Activated CD8-positive, alpha-beta memory T cell treated with anti-CD3 and anti-CD28 coated beads, Interleukin-2, amount 50 U/mL, for 48 hours (primary cell): ENCODE results near the gene BST2.
A peak's percentile ranks its signal among the peaks of the same experiment; 100 is the strongest.

ENCODE experiments used
- DNase-seq: peaks from one replicate; pipeline ENCODE4 v3.0.0-alpha.2; 2020

The BST2 gene

GRCh38 chr19:17419154-17419620, 13.8 kb upstream of the BST2 start:
- no peak for DNase-seq

DNA sequence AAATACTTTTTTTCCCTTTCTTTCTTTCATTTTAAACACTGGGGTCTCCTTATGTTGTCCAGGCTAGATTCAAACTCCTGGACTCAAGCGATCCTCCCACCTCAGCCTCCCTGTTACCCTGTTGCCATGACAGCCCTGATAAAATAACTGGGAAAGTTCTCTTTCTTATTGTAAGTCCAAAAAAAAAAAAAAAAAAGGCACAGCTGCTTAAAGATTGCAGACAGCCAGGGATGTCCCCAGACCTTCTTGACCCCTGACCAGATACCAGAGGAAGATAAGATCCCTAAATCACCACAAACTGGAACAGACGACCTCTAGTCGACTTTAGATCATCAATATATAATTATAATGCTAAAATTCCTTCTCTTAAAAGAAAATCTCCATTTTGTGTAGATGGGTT, 13.3 kb upstream of the BST2 start:
- DNase-seq: no peak

DNA sequence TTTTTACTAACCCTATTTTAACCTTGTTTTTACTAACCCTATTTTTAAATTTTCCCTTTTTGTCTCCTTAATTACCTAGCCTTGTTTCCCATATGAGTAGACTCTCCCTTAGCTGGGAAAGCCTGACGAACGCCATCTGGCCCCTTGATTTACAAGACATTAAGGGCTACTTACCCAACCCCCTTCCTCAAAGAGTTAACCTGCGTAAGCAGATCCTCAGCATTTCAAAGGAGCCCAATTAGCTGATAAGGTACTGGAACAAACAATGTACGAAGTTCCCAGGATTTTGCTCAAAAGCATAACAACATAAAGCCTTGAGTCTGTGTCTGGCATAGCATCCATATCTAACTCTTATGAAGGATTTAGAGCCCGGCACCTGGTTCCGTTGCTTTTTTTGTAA, 9.7 kb upstream of the BST2 start:
- DNase-seq: no peak

- no peak for DNase-seq
These were observed 8.7 kb upstream of the BST2 start for GRCh38 chr19:17414097-17414496.

- DNase-seq: no peak
These were observed 6.4 kb upstream of the BST2 start for GRCh38 chr19:17411801-17412200.

DNA sequence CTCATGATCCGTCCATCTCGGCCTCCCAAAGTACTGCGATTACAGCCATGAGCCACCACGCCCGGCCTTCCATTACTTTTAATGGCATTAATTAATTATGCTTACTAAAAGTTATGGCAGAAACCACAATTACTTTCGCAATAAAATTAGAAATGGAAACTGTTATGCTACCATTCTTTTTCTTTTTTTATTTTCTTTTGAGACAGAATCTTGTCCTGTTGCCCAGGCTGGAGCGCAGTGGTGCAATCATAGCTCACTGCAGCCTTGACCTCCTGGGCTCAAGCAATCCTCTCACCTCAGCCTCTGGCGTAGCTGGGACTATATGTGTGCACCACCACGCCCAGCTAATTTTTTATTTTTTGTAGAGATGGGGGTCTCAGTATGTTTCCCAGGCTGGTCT, 4.6 kb upstream of the BST2 start:
- DNase-seq: no peak

DNA sequence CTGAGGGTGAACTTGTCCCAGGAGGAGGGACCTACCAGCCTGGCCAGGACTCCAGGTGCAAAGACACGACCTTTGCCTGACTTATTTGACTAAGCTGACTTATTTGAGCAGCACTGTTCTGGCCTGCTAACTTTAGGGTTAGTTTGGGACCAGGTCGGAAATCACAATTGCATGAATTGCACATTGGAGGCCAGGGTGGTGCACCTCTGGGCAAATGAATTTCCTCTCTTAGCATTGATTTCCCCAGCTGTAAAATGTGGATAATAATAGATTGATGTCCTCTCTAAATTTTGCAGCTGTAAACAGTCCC, 1.4 kb upstream of the BST2 start:
- DNase-seq: no peak

GRCh38 chr19:17406046-17406886, 836 bp upstream of the BST2 start:
- peak; percentile 78 for DNase-seq

GRCh38 chr19:17404621-17405249, 695 bp downstream of the BST2 start:
- peak; percentile 56 for DNase-seq

DNA sequence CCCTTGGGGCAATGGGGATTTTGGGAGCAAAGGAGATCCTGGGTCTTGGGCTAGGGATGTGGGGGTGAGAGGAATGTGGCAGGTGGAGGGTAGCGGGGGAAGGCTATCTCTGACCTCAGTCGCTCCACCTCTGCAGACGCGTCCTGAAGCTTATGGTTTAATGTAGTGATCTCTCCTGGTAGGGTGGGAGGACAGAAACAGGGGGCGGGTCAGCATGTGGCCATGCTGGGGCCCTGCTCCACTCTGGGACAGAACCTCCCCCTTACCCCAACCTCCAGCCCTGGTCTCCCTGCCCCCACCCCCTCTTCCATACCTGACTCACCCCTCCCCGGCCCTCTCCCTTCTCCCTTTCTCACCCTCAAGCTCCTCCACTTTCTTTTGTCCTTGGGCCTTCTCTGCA, 1.4 kb downstream of the BST2 start:
- no peak for DNase-seq

DNA sequence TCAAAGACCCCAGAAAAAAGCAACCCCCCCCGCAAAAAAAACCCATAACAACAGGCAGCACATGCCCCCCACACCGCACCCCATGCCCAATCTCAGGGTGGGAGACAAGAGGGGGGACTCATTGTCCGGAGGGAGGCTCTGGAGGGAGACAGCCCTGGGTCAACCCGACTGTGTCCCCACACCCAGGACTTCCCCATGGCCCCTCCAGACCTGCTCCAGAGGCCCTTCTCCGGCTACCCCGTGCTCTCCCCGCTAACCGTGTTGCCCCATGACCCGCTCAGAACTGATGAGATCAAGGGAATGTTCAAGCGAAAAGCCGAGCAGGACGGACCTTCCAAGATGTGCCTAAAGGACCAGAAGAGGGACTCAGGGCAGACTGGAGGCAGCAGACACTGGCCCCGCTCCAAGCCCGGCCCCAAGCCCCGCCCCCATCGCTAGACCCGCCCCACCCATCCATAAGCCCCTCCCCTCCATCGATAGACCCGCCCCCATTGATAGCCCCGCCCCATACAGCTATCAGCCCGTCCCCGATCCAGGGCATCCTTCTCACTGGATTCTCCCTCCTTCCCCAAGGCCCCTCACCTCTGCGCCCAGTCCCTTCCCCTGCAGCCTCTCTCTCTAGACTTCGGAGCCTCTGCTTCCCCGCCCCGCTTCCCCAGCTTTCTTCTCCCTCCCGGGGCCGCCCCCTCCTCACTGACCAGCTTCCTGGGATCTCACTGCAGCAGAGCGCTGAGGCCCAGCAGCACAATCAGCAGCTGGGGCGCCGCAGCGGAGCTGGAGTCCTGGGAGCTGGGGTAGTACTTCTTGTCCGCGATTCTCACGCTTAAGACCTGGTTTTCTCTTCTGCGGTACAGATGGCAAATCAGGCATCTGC, 2.2 kb downstream of the BST2 start:
- peak; percentile 83 for DNase-seq

- DNase-seq: no peak
These were observed 3.8 kb downstream of the BST2 start for GRCh38 chr19:17401628-17402027.

GRCh38 chr19:17398902-17399527, 6.4 kb downstream of the BST2 start:
- no peak for DNase-seq

DNA sequence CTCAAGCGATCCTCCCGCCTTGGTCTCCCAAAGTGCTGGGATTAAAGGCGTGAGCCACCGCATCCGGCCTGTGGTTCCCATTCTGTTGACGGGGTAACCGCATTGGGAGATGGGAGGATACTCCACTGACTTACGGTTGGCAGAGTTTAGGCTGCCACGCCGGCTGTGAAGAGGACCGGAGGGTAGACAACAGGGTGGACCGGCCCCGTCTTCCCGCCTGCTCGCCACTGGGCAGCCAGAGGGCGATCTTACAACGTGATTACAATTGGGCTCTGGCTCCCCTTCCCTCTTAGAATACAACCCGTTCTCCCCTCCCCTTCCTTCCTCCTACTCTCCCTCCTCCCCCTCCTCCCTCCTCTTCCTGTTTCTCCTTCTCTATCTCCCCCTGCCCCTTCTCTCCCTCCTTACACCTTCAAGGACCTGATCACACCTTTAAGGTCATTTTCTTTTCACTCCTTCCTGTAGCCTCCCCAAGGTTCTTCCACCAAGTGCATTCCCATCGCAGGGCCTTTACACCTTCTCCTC, 10.5 kb downstream of the BST2 start:
- peak; percentile 88 for DNase-seq

- DNase-seq: no peak
These were observed 11.5 kb downstream of the BST2 start, which contains the start of gene CCDC194 for GRCh38 chr19:17393914-17394313. Gene CCDC194 (minus strand): TSS chr19:17394196. CDS start chr19:17394158, 38 bp downstream.

GRCh38 chr19:17393002-17393401, 12.4 kb downstream of the BST2 start:
- no peak for DNase-seq

DNA sequence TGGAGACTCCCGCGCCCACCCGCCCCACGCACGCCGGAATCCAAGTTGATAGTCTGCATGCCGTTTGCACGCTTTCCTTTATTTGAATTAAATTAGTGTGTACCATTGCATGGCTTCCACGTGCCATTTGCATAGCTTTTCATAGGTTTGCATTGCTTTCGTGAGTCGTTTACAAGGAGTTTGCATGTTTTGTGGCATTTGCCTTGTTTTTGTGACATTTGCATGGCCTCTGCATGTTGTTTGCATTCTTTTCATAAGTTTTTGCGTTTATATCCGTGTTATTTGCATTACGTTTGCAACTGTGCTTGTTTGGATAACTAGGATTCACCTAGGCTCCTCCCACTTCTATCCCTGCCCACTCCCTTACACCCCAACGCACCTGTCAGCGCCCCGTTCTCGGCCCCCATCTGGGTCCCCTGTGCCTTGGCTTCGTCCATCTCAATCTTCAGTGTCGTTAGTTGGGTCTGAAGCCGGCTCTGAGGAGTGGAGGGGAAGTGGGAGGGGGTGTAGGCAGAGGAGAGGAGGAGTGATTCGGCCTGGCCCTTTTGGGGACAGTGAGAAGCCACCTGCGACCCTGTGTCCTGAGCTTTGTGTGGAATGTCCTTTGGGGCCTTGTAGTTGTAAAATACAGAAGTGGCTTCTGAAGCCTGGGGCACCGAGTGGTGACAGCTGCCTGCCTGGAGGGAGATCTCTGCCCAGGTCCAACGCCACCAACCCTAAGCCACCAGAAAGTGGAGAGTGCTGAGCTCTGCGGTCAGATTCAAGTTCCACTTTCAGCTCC, 13.9 kb downstream of the BST2 start:
- DNase-seq: no peak

- peak; percentile 93 for DNase-seq
These were observed 14.6 kb downstream of the BST2 start for GRCh38 chr19:17390665-17391370.

DNA sequence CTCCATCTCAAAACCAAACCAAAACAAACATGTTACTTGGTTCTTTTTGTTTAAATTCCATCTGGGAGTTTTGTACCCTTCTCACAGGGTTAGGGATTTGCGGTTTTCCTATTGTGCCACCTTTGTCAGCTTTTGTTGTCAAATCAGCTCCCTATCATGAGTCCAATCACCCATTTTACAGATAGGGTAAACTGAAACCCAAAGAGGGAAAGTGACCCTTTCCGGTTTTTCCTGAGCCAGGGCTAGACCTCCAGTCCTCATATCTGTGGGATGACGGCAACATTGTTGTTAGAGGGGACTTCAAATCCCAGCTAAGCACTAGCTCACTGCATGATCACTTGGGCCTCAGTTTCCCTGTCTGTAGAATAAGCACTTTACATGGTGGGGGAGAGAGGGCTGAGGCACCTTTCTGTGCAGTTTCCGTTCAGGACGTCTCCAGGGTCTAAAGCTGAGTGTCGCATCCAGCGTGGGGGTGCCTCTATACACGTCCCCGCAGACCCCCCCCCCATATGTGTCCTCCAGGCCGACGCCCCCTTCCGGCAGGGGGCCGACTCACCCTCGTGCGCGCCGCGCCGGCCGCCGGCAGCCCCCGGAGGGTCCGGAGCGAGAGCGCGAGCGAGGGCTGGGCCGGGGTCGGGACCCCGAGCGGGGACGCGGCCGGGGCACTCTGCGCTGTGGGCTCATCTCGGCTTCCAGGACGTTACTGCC, 15.3 kb downstream of the BST2 start:
- DNase-seq: no peak

- no peak for DNase-seq
These were observed 16.1 kb downstream of the BST2 start for GRCh38 chr19:17389288-17389687.
